SK-N-SH (cell line): Measurements from ENCODE around the gene TNRC6C. TPM values are rescaled to one million over a fixed set of nuclear protein-coding genes. Genes with fewer than 3 reads are reported as not detected.

Experiments
- CTCF ChIA-PET: fragments of 300-600, 350-600 bp; formaldehyde crosslinking; extraction: SDS; loops from one replicate; lab custom pipeline; 2021; lab: Yijun Ruan, JAX
- POLR2A ChIA-PET: fragments of 350-600 bp; sonication (Branson Sonifier 250); formaldehyde crosslinking; extraction: SDS; loops from one replicate; lab custom pipeline; 2020; ENCODE audit warnings: antibody characterized with exemption, inconsistent platforms; lab: Yijun Ruan, JAX
- DNase-seq: peaks from one replicate; pipeline ENCODE4 v3.0.0; 2012
- H2AFZ ChIP-seq: fragments of 200-600 bp; sonication (generic); 2 replicates; pipeline ENCODE4 v1.8.1; 2016; ENCODE audit warnings: antibody characterized with exemption, mild to moderate bottlenecking, low read depth
- H3F3A ChIP-seq: fragments of 200-600 bp; sonication (generic); replicated peaks from 2 replicates; pipeline ENCODE3; 2016; ENCODE audit warnings: antibody characterized with exemption, mild to moderate bottlenecking; ENCODE audit not compliant: insufficient read depth
- H3K27ac ChIP-seq, 2 experiments: fragments of 200-500 bp in 1 of 2; fragments of 200-600 bp in 1 of 2; sonication (Bioruptor generic) in 1 of 2; sonication (generic), shearing (Covaris generic) in 1 of 2; 2 replicates each; pipeline versions ENCODE4 v1.5.1 to v1.6.1; 2014 to 2016; ENCODE audit warnings: low read depth in 2 of 2, inconsistent platforms in 1 of 2, low read length in 1 of 2, mild to moderate bottlenecking in 1 of 2, mixed read lengths in 1 of 2
- H3K27me3 ChIP-seq: fragments of 200-600 bp; sonication (generic), shearing (Covaris generic); 2 replicates; pipeline ENCODE4 v1.6.1; 2016; ENCODE audit warnings: mixed run types; ENCODE audit not compliant: insufficient read depth
- H3K36me3 ChIP-seq, 2 experiments: fragments of 200-500 bp in 1 of 2; fragments of 200-600 bp in 1 of 2; sonication (Bioruptor generic) in 1 of 2; sonication (generic) in 1 of 2; replicated peaks in 1 of 2; 2 replicates each; pipeline versions ENCODE3 to v1.5.1; 2014 to 2016; ENCODE audit warnings: low read length in 1 of 2, mild to moderate bottlenecking in 1 of 2; ENCODE audit not compliant: insufficient read depth in 2 of 2, control insufficient read depth in 1 of 2
- H3K4me1 ChIP-seq, 2 experiments: fragments of 200-500 bp in 1 of 2; fragments of 200-600 bp in 1 of 2; sonication (Bioruptor generic) in 1 of 2; sonication (generic), shearing (Covaris generic) in 1 of 2; 2 replicates each; pipeline versions ENCODE4 v1.5.1 to v1.6.1; 2014 to 2016; ENCODE audit warnings: low read depth in 1 of 2, low read length in 1 of 2, mixed run types in 1 of 2; ENCODE audit not compliant: insufficient read depth in 2 of 2, control insufficient read depth in 1 of 2
- H3K4me2 ChIP-seq: fragments of 200-600 bp; sonication (generic), shearing (Covaris generic); 2 replicates; pipeline ENCODE4 v1.6.1; 2017; ENCODE audit warnings: mixed run types
- H3K4me3 ChIP-seq, 2 experiments: fragments of 200-500 bp in 1 of 2; fragments of 200-600 bp in 1 of 2; sonication (Bioruptor generic) in 1 of 2; sonication (generic), shearing (Covaris generic) in 1 of 2; 2 replicates each; pipeline versions ENCODE4 v1.5.1 to v1.8.1; 2014 to 2016; ENCODE audit warnings: low read depth in 2 of 2, inconsistent platforms in 1 of 2, low read length in 1 of 2, mild to moderate bottlenecking in 1 of 2, mixed read lengths in 1 of 2, moderate library complexity in 1 of 2
- H3K79me2 ChIP-seq: fragments of 200-600 bp; sonication (generic); 2 replicates; pipeline ENCODE4 v1.8.1; 2017; ENCODE audit warnings: mild to moderate bottlenecking; ENCODE audit not compliant: insufficient read depth
- H3K9ac ChIP-seq: fragments of 200-600 bp; sonication (generic); 2 replicates; pipeline ENCODE4 v1.6.1; 2017; ENCODE audit warnings: mixed run types
- H3K9me2 ChIP-seq: fragments of 200-600 bp; sonication (generic); 2 replicates; pipeline ENCODE4 v1.6.1; 2017; ENCODE audit warnings: mixed run types
- H3K9me3 ChIP-seq: fragments of 200-600 bp; sonication (generic); 2 replicates; pipeline ENCODE4 v1.6.1; 2017; ENCODE audit warnings: mixed run types, mild to moderate bottlenecking, moderate library complexity
- H4K20me1 ChIP-seq: fragments of 200-600 bp; sonication (generic); 2 replicates; pipeline ENCODE4 v1.6.1; 2017; ENCODE audit warnings: mild to moderate bottlenecking, mixed run types; ENCODE audit not compliant: insufficient read depth
- ELF1 ChIP-seq: IDR thresholded peaks from 2 replicates; pipeline ENCODE4 v1.4.0; 2012
- FOXJ3 ChIP-seq: sonication (generic); formaldehyde crosslinking; IDR thresholded peaks from 2 replicates; pipeline ENCODE4 v1.5.1; 2020; ENCODE audit warnings: mild to moderate bottlenecking, missing genetic modification reagents
- FOXM1 ChIP-seq: IDR thresholded peaks from 2 replicates; pipeline ENCODE4 v1.4.0; 2012; ENCODE audit warnings: low read depth, mild to moderate bottlenecking
- GABPA ChIP-seq: IDR thresholded peaks from 2 replicates; pipeline ENCODE4 v1.4.0; 2012; ENCODE audit warnings: low read depth, mild to moderate bottlenecking
- GATA2 ChIP-seq: sonication (generic); formaldehyde crosslinking; IDR thresholded peaks from 2 replicates; pipeline ENCODE4 v1.5.0; 2020; ENCODE audit warnings: mild to moderate bottlenecking, missing genetic modification reagents
- JUND ChIP-seq: IDR thresholded peaks from 2 replicates; pipeline ENCODE4 v1.4.0; 2012
- MEF2A ChIP-seq: IDR thresholded peaks from 2 replicates; pipeline ENCODE4 v1.4.0; 2012; ENCODE audit warnings: low read depth, borderline replicate concordance
- NRF1 ChIP-seq: IDR thresholded peaks from 2 replicates; pipeline ENCODE4 v1.6.1; 2012; ENCODE audit warnings: low read depth, mild to moderate bottlenecking, low read length
- POLR2AphosphoS5 ChIP-seq: IDR thresholded peaks from 2 replicates; pipeline ENCODE4 v1.6.1; 2012; ENCODE audit warnings: low read depth, low read length
- RFX5 ChIP-seq: IDR thresholded peaks from 2 replicates; pipeline ENCODE4 v1.6.1; 2012; ENCODE audit warnings: mild to moderate bottlenecking, improper control_type of control experiment, low read length
- RXRA ChIP-seq: IDR thresholded peaks from 2 replicates; pipeline ENCODE4 v1.4.0; 2012; ENCODE audit warnings: low read depth, mild to moderate bottlenecking, borderline replicate concordance
- SMC3 ChIP-seq: IDR thresholded peaks from 2 replicates; pipeline ENCODE4 v1.6.1; 2012; ENCODE audit warnings: low read depth, low read length, improper control_type of control experiment
- TEAD4 ChIP-seq: IDR thresholded peaks from 2 replicates; pipeline ENCODE4 v1.4.0; 2012; ENCODE audit warnings: mild to moderate bottlenecking, borderline replicate concordance; ENCODE audit not compliant: insufficient read depth
- YY1 ChIP-seq: IDR thresholded peaks from 2 replicates; pipeline ENCODE4 v1.4.0; 2012; ENCODE audit warnings: low read depth, mild to moderate bottlenecking
- WGBS: methylation state at CpG from one replicate; pipeline ENCODE4 v1.1.6; 2017; ENCODE audit warnings: low lambda C conversion rate; 5-methylcytosine and 5-hydroxymethylcytosine counted together
- polyA plus RNA-seq, 3 experiments: library from polyadenylated mRNA; depleted of rRNA; stranded (reverse); fragments of >200 nt; gene quantifications; 2 replicates each; pipeline ENCODE4 v1.2.3, GENCODE V29; 2012
- TF ChIP-seq, protein P1 (sequence below): fragments of 150-350 bp; IDR thresholded peaks from 2 replicates; pipeline ENCODE4 v1.6.1; 2016; ENCODE audit warnings: mild to moderate bottlenecking, low read depth, low read length
- TF ChIP-seq, protein P2 (sequence below): IDR thresholded peaks from 2 replicates; pipeline ENCODE4 v1.4.0; 2012; ENCODE audit warnings: low read depth
- TF ChIP-seq, protein P3 (sequence below): IDR thresholded peaks from 2 replicates; pipeline ENCODE4; 2012
- TF ChIP-seq, protein P4 (sequence below): fragments of 150-350 bp; IDR thresholded peaks from 2 replicates; pipeline ENCODE4 v1.6.1; 2017; ENCODE audit warnings: antibody characterized with exemption, low read length, low read depth, borderline replicate concordance
- TF ChIP-seq, protein P5 (sequence below): fragments of 200-600 bp; sonication (generic); IDR thresholded peaks from 2 replicates; pipeline ENCODE4 v1.6.1; 2017; ENCODE audit warnings: antibody characterized with exemption, mild to moderate bottlenecking, moderate library complexity

TNRC6C gene
- polyA plus RNA-seq, 1 of the 3 experiments (the other 2 are of a cell fraction): 2.2 TPM

DNA sequence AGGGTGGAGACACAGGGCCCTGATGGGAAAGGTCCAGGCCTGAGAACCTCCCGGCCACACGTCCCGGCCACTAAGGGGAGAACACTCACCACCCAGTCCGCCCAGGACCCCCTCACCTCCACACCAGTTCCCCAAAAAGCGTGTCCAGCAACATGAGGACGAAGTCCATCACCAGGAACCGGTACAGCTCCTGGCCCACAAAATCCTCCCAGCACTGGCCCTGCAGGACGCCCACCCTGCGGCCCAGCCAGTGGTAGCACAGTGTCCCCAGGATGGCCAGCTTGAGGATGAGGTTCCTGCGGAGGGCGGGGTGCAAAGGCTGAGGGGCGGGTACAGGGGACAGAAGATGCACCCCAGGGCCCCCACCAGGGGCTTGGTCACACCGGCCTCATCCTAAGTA lies 162.0 kb downstream of the TNRC6C start (continued):
- TF ChIP-seq, protein P1, sequence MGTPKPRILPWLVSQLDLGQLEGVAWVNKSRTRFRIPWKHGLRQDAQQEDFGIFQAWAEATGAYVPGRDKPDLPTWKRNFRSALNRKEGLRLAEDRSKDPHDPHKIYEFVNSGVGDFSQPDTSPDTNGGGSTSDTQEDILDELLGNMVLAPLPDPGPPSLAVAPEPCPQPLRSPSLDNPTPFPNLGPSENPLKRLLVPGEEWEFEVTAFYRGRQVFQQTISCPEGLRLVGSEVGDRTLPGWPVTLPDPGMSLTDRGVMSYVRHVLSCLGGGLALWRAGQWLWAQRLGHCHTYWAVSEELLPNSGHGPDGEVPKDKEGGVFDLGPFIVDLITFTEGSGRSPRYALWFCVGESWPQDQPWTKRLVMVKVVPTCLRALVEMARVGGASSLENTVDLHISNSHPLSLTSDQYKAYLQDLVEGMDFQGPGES: no peak
- no peak for TF ChIP-seq FOXJ3 (CRISPR knock-in tag)
- no peak for TF ChIP-seq RFX5
- TF ChIP-seq MEF2A: no peak

DNA sequence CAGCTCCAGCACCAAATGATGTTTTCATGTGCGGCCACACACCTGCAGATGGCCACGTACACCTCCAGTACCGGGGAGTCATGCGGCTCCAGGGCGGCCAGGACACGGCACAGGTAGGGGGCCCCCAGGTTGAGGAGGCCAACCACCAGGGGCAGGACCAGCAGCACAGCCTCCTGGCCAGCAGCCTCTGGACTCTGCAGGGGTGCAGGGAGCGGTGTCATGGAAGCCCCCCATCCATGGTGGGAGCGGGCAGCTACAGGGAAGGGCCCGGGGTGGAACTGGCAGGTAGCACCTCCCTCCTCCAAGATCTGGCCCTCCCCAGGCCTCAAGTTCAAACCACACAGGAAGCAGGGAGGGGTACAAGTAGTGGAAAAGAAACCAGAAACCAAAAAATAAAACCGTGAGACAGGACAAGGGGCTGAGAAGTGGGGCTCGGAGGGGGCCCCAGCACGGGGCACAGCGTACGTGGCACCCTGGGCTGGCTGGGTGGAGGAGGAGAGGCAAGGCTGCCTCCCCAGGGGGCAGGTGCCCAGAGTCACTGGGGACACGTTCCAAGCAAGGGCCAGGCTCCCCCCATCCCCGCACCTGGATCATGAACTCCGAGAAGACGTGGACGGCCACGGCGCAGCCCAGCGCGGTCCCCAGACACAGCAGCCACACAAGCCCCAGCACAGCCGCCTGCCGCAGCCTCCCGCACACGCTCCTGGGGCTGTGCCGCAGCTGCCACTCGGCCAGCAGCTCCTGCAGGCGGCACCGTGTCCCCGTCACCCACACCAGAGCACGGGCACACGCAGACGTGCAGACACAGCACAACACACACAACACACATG lies 162.7 kb downstream of the TNRC6C start:
- no peak for TF ChIP-seq GABPA
- TF ChIP-seq SMC3: no peak
- H3K9me2 ChIP-seq: no peaks in the 10 kb centered on the region

DNA sequence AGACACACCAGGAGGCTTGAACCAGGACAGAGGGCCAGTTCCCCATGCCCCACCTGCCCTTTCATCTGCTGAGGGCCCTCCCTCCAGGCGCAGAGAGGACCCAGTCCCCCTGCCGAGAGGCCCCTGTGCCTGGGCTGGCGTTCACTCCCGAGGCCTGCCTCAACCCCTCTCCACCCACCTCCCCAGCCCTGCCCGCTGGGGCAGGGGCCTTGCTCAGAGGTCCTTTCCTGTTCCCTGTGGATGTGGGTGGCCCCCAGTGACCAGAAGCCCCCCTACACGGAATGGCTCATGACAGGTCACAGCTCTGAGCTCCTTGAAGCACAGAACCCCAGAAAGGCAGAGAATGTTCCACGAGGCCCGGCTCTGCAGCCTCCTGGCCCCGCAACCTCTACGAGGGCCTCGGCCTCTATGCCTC lies 163.3 kb downstream of the TNRC6C start:
- no peaks in the 10 kb centered on the region for H3F3A ChIP-seq
- TF ChIP-seq, protein P2, sequence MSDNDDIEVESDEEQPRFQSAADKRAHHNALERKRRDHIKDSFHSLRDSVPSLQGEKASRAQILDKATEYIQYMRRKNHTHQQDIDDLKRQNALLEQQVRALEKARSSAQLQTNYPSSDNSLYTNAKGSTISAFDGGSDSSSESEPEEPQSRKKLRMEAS: no peak
- TF ChIP-seq FOXM1 (no peak), YY1 (no peak), POLR2AphosphoS5 (no peak), RXRA (no peak), ELF1 (no peak), NRF1 (no peak), GABPA (no peak), GATA2 (CRISPR knock-in tag) (no peak), JUND (no peak), TEAD4 (no peak), FOXJ3 (CRISPR knock-in tag) (no peak)
- TF ChIP-seq, protein P3, sequence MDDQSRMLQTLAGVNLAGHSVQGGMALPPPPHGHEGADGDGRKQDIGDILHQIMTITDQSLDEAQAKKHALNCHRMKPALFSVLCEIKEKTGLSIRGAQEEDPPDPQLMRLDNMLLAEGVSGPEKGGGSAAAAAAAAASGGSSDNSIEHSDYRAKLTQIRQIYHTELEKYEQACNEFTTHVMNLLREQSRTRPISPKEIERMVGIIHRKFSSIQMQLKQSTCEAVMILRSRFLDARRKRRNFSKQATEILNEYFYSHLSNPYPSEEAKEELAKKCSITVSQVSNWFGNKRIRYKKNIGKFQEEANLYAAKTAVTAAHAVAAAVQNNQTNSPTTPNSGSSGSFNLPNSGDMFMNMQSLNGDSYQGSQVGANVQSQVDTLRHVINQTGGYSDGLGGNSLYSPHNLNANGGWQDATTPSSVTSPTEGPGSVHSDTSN: no peak
- TF ChIP-seq, protein P4, sequence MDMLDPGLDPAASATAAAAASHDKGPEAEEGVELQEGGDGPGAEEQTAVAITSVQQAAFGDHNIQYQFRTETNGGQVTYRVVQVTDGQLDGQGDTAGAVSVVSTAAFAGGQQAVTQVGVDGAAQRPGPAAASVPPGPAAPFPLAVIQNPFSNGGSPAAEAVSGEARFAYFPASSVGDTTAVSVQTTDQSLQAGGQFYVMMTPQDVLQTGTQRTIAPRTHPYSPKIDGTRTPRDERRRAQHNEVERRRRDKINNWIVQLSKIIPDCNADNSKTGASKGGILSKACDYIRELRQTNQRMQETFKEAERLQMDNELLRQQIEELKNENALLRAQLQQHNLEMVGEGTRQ: no peak
- TF ChIP-seq, protein P5, sequence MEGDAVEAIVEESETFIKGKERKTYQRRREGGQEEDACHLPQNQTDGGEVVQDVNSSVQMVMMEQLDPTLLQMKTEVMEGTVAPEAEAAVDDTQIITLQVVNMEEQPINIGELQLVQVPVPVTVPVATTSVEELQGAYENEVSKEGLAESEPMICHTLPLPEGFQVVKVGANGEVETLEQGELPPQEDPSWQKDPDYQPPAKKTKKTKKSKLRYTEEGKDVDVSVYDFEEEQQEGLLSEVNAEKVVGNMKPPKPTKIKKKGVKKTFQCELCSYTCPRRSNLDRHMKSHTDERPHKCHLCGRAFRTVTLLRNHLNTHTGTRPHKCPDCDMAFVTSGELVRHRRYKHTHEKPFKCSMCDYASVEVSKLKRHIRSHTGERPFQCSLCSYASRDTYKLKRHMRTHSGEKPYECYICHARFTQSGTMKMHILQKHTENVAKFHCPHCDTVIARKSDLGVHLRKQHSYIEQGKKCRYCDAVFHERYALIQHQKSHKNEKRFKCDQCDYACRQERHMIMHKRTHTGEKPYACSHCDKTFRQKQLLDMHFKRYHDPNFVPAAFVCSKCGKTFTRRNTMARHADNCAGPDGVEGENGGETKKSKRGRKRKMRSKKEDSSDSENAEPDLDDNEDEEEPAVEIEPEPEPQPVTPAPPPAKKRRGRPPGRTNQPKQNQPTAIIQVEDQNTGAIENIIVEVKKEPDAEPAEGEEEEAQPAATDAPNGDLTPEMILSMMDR: no peak

More for the DNA sequence above, 162.7 kb downstream of the TNRC6C start:
- no peak for DNase-seq
- Histone ChIP-seq H2AFZ (no peak overlapping the region), H3K36me3 (no peaks in the 10 kb centered on the region), H3F3A (no peaks in the 10 kb centered on the region), H3K9me3 (no peaks in the 10 kb centered on the region), H3K4me2 (no peak overlapping the region), H3K9ac (no peak overlapping the region), H4K20me1 (no peaks in the 10 kb centered on the region), H3K4me1 (peaks cover 0 to 23% of the 10 kb centered on the region in 2 experiments; a peak in 1 of 4 replicates), H3K4me3 (no peak overlapping the region), H3K27me3 (no peaks in the 10 kb centered on the region), H3K27ac (no peak overlapping the region), H3K79me2 (no peaks in the 10 kb centered on the region)
- WGBS: 92% methylated on average over 32 of the region's 35 CpGs
- ChIA-PET POLR2A (no interaction called here), CTCF (interaction anchor here (0.5 to 10.9 kb wide), 7 partner anchors 9 to 301 kb away, joined by 3 to 131 read pairs (median 4); no protein-coding TSS in a partner anchor)

More for the DNA sequence above, 163.3 kb downstream of the TNRC6C start:
- Histone ChIP-seq H4K20me1 (no peaks in the 10 kb centered on the region), H3K4me1 (peaks cover 0 to 29% of the 10 kb centered on the region in 2 experiments; a peak in 1 of 4 replicates), H3K9me3 (no peaks in the 10 kb centered on the region), H2AFZ (no peak overlapping the region), H3K79me2 (no peaks in the 10 kb centered on the region), H3K4me3 (no peak overlapping the region), H3K27ac (no peak overlapping the region), H3K9ac (no peak overlapping the region), H3K36me3 (no peaks in the 10 kb centered on the region), H3K9me2 (no peaks in the 10 kb centered on the region), H3K27me3 (no peaks in the 10 kb centered on the region), H3K4me2 (no peak overlapping the region)
- CTCF ChIA-PET: interaction anchor here (0.9 to 5.9 kb wide), 6 partner anchors 9 to 300 kb away, joined by 3 to 42 read pairs (median 6); no protein-coding TSS in a partner anchor
- WGBS: 73% methylated on average over 7 of the region's 11 CpGs
- POLR2A ChIA-PET: no interaction called here
- no peak for DNase-seq
